MM.1S (cell line): ENCODE data around the gene ABHD17B.

Experiments used
- DNase-seq: peaks from one replicate; pipeline ENCODE4 v3.0.0-alpha.2; 2015
- H2AFZ ChIP-seq: fragments of 300-600 bp; sonication (generic); 2 replicates; pipeline ENCODE4 v1.6.0; 2016; ENCODE audit warnings: antibody characterized with exemption, low read length
- H3F3A ChIP-seq: fragments of 300-600 bp; sonication (generic); 2 replicates; pipeline ENCODE4 v1.6.1; 2016; ENCODE audit warnings: mild to moderate bottlenecking, antibody characterized with exemption, low read length, moderate library complexity, mixed read lengths; ENCODE audit not compliant: insufficient read depth
- H3K27ac ChIP-seq: fragments of 300-600 bp; sonication (generic); 2 replicates; pipeline ENCODE4 v1.5.1; 2016; ENCODE audit warnings: mild to moderate bottlenecking, low read length
- H3K27me3 ChIP-seq: fragments of 300-600 bp; sonication (generic); replicated peaks from 2 replicates; pipeline ENCODE4 v1.6.0; 2016; ENCODE audit warnings: low read length; ENCODE audit not compliant: insufficient read depth
- H3K36me3 ChIP-seq: fragments of 300-600 bp; sonication (generic); replicated peaks from 2 replicates; pipeline ENCODE4 v1.6.1; 2016; ENCODE audit warnings: mild to moderate bottlenecking, low read length, mixed read lengths; ENCODE audit not compliant: insufficient read depth
- H3K4me1 ChIP-seq: fragments of 300-600 bp; sonication (generic); 2 replicates; pipeline ENCODE4 v1.6.1; 2016; ENCODE audit warnings: low read length, mixed read lengths
- H3K4me2 ChIP-seq: fragments of 300-600 bp; sonication (generic); 2 replicates; pipeline ENCODE4 v1.6.0; 2016; ENCODE audit warnings: low read depth, low read length
- H3K4me3 ChIP-seq: fragments of 300-600 bp; sonication (generic); 2 replicates; pipeline ENCODE4 v1.5.1; 2016; ENCODE audit warnings: low read length, mixed read lengths
- H3K79me2 ChIP-seq: fragments of 300-600 bp; sonication (generic); 2 replicates; pipeline ENCODE4 v1.6.1; 2016; ENCODE audit warnings: mixed run types, low read length, mixed read lengths
- H3K9ac ChIP-seq: fragments of 300-600 bp; sonication (generic); 2 replicates; pipeline ENCODE4 v1.6.1; 2016; ENCODE audit warnings: low read length, mixed read lengths
- H3K9me2 ChIP-seq: fragments of 300-600 bp; sonication (generic); replicated peaks from 2 replicates; pipeline ENCODE4 v1.6.1; 2016; ENCODE audit warnings: mild to moderate bottlenecking, low read length, mixed read lengths; ENCODE audit not compliant: insufficient read depth
- H3K9me3 ChIP-seq: fragments of 300-600 bp; sonication (generic); replicated peaks from 2 replicates; pipeline ENCODE4 v1.6.1; 2016; ENCODE audit warnings: mild to moderate bottlenecking, low read length, mixed read lengths; ENCODE audit not compliant: insufficient read depth
- H4K20me1 ChIP-seq: fragments of 300-600 bp; sonication (generic); 2 replicates; pipeline ENCODE4 v1.6.1; 2016; ENCODE audit warnings: mild to moderate bottlenecking, low read length, moderate library complexity, mixed read lengths; ENCODE audit not compliant: insufficient read depth
- CTCF ChIP-seq: fragments of 300-600 bp; sonication (generic); IDR thresholded peaks from 2 replicates; pipeline ENCODE4 v1.5.1; 2016; ENCODE audit warnings: antibody characterized with exemption, low read length, mixed read lengths
- EZH2 ChIP-seq: fragments of 300-600 bp; sonication (generic); optimal IDR thresholded peaks from 2 replicates; pipeline ENCODE3; 2017; ENCODE audit warnings: low read depth, mild to moderate bottlenecking, antibody characterized with exemption, low read length, mixed read lengths
- EZH2phosphoT487 ChIP-seq: fragments of 300-600 bp; sonication (generic); IDR thresholded peaks from 2 replicates; pipeline ENCODE4 v1.6.1; 2018; ENCODE audit warnings: antibody characterized with exemption, low read length

Gene ABHD17B

GRCh38 chr9:71820403-71820921, 90.5 kb downstream of the ABHD17B start:
- no peaks in the 10 kb centered on the region for H3K79me2 ChIP-seq
- H3K9ac ChIP-seq = no peak overlapping the region
- no peak overlapping the region for H3K4me3 ChIP-seq
- H2AFZ ChIP-seq = no peak overlapping the region
- no peaks in the 10 kb centered on the region for H3K4me1 ChIP-seq
- H3K9me2 ChIP-seq = no peaks in the 10 kb centered on the region
- TF ChIP-seq EZH2 (no peak), CTCF (no peak), EZH2phosphoT487 (no peak)
- H3K4me2 ChIP-seq = no peak overlapping the region
- DNase-seq = no peak
- no peaks in the 10 kb centered on the region for H3K36me3 ChIP-seq
- no peaks in the 10 kb centered on the region for H3F3A ChIP-seq
- no peak overlapping the region for H3K27ac ChIP-seq
- no peaks in the 10 kb centered on the region for H3K27me3 ChIP-seq
- H3K9me3 ChIP-seq = no peaks in the 10 kb centered on the region
- H4K20me1 ChIP-seq = no peaks in the 10 kb centered on the region

DNA sequence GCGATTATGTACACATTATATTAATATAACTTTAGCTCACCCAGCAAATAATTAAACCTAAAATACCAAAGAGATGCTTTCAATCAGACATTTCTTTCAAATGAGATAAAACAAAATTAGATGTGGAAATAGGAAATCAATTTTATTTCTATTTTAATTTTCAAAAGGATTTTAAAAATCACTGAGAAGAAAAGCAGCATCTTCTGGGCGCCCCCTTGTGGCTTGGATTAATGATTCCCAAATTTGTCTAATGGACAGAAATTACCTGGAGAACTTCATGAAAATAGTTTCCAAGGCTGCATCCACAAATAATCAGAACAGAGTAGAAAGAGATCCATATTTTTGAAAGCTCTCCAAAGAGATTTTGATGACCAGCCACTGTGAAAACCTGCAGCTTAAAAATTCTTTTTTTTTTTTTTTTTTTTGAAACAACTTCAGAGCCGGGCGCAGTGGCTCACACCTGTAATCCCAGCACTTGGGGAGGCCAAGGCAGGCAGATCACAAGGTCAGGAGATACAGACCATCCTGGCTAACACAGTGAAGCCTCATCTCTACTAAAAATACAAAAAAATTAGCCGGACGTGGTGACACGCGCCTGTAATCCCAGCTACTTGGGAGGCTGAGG, 91.8 kb downstream of the ABHD17B start:
- H3K27me3 ChIP-seq = no peaks in the 10 kb centered on the region
- peak; percentile 26 for DNase-seq
- H4K20me1 ChIP-seq = no peaks in the 10 kb centered on the region
- peak; percentile 69 for TF ChIP-seq CTCF
- no peak for TF ChIP-seq EZH2phosphoT487
- H2AFZ ChIP-seq = no peak overlapping the region
- H3K27ac ChIP-seq = no peak overlapping the region
- no peaks in the 10 kb centered on the region for H3F3A ChIP-seq
- no peaks in the 10 kb centered on the region for H3K79me2 ChIP-seq
- H3K4me2 ChIP-seq = no peak overlapping the region
- no peak overlapping the region for H3K9ac ChIP-seq
- no peaks in the 10 kb centered on the region for H3K9me2 ChIP-seq
- H3K36me3 ChIP-seq = no peaks in the 10 kb centered on the region
- H3K9me3 ChIP-seq = no peaks in the 10 kb centered on the region
- no peak overlapping the region for H3K4me3 ChIP-seq
- no peaks in the 10 kb centered on the region for H3K4me1 ChIP-seq

DNA sequence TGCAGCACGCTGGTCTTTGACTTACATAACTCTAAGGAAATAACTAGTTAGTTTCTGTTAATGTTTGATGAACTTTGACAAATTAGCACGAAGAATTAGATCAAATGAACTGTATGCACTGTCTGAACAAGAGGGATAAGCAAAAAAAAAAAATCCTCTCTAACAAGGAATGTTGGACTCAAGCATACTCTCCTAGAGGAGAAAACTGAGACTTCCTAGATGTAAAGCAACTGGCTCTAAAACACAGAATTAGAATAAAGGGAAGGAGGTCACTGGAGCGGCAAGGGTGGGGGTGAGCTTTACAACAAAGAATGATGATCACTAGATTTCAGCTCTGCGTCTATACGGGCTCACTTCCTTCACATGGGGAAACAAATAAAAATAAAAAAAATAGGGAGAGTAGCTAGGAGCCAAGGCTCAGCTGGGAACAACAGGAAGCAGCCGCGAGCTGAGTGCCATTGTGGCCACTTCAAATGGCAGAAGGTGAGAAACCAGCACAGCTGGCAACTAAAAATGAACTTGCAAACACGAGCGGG, 94.0 kb downstream of the ABHD17B start:
- H3K36me3 ChIP-seq = no peaks in the 10 kb centered on the region
- H2AFZ ChIP-seq = no peak overlapping the region
- no peaks in the 10 kb centered on the region for H3K9me3 ChIP-seq
- no peaks in the 10 kb centered on the region for H4K20me1 ChIP-seq
- H3F3A ChIP-seq = no peaks in the 10 kb centered on the region
- no peaks in the 10 kb centered on the region for H3K27me3 ChIP-seq
- no peak overlapping the region for H3K27ac ChIP-seq
- H3K79me2 ChIP-seq = no peaks in the 10 kb centered on the region
- no peak overlapping the region for H3K4me2 ChIP-seq
- no peak for DNase-seq
- no peak overlapping the region for H3K9ac ChIP-seq
- H3K4me1 ChIP-seq = no peaks in the 10 kb centered on the region
- H3K4me3 ChIP-seq = no peak overlapping the region
- TF ChIP-seq EZH2phosphoT487 (no peak), EZH2 (no peak), CTCF (no peak)
- H3K9me2 ChIP-seq = no peaks in the 10 kb centered on the region
